CD8-positive, alpha-beta memory T cell (primary cell): ENCODE data around the gene DDIT4L. TPM values are rescaled to one million over a fixed set of nuclear protein-coding genes. Genes with fewer than 3 reads are reported as not detected.
A peak's percentile ranks its signal among the peaks of the same experiment; 100 is the strongest.

Experiments used
- CTCF ChIA-PET: fragments of 350-600 bp; sonication (Branson Sonifier 250); formaldehyde crosslinking; loops from one replicate; lab custom pipeline; 2021; ENCODE audit warnings: antibody characterized with exemption; lab: Charles Lee
- POLR2A ChIA-PET: fragments of 350-600 bp; sonication (Branson Sonifier 250); formaldehyde crosslinking; loops from one replicate; lab custom pipeline; 2021; ENCODE audit warnings: antibody characterized with exemption; lab: Charles Lee
- DNase-seq, 5 donors: peaks; one replicate each; pipeline versions ENCODE4 v3.0.0 to v3.0.0-alpha.2; 2020 to 2022; ENCODE audit warnings: mixed read lengths in 1 of 5
- H3K27ac ChIP-seq: one replicate; pipeline ENCODE4 v1.7.0; 2013; ENCODE audit warnings: low read depth, mild to moderate bottlenecking, low read length, moderate library complexity
- H3K27me3 ChIP-seq: 2 replicates; pipeline ENCODE4 v1.7.0; 2013; ENCODE audit warnings: low read length, mild to moderate bottlenecking; ENCODE audit not compliant: insufficient read depth, poor library complexity, severe bottlenecking
- H3K36me3 ChIP-seq: 2 replicates; pipeline ENCODE4 v1.7.0; 2013; ENCODE audit warnings: mild to moderate bottlenecking, low read length, moderate library complexity; ENCODE audit not compliant: insufficient read depth
- H3K4me1 ChIP-seq: 2 replicates; pipeline ENCODE4 v1.7.0; 2013; ENCODE audit warnings: mild to moderate bottlenecking, low read length, moderate library complexity; ENCODE audit not compliant: insufficient read depth
- H3K4me3 ChIP-seq: 2 replicates; pipeline ENCODE4 v1.7.0; 2013; ENCODE audit warnings: mild to moderate bottlenecking, low read length
- H3K9me3 ChIP-seq: 2 replicates; pipeline ENCODE4 v1.7.0; 2013; ENCODE audit warnings: mild to moderate bottlenecking, low read length
- H3K27ac Mint-ChIP-seq, 8 donors: one replicate each; pipeline ENCODE4 v1.8.0; 2020 to 2021; ENCODE audit warnings: mixed read lengths in 8 of 8, mild to moderate bottlenecking in 6 of 8, inconsistent platforms in 3 of 8, moderate library complexity in 3 of 8
- H3K27me3 Mint-ChIP-seq, 2 donors: one replicate each; pipeline ENCODE4 v1.8.0; 2020 to 2021; ENCODE audit warnings: mixed read lengths in 2 of 2, mild to moderate bottlenecking in 1 of 2, moderate library complexity in 1 of 2
- H3K36me3 Mint-ChIP-seq, 3 donors: one replicate each; pipeline ENCODE4 v1.8.0; 2020 to 2021; ENCODE audit warnings: mixed read lengths in 3 of 3, inconsistent platforms in 1 of 3, mild to moderate bottlenecking in 1 of 3
- H3K4me1 Mint-ChIP-seq, 3 donors: one replicate each; pipeline ENCODE4 v1.8.0; 2020 to 2021; ENCODE audit warnings: mixed read lengths in 3 of 3, inconsistent platforms in 1 of 3, mild to moderate bottlenecking in 1 of 3
- H3K4me3 Mint-ChIP-seq, 7 donors: one replicate each; pipeline ENCODE4 v1.8.0; 2020 to 2021; ENCODE audit warnings: mixed read lengths in 7 of 7, mild to moderate bottlenecking in 6 of 7, moderate library complexity in 4 of 7, inconsistent platforms in 2 of 7
- H3K9me3 Mint-ChIP-seq, 5 donors: one replicate each; pipeline ENCODE4 v1.8.0; 2020 to 2022; ENCODE audit warnings: mixed read lengths in 5 of 5, mild to moderate bottlenecking in 3 of 5, moderate library complexity in 2 of 5, inconsistent platforms in 1 of 5
- polyA plus RNA-seq: library from polyadenylated mRNA; unstranded; fragments of 300-500 nt; fragmentation: Illumina TruSeq; gene quantifications from one replicate; pipeline ENCODE4 v1.2.3, GENCODE V29; 2021
- total RNA-seq, 2 experiments: library from RNA; stranded (reverse); gene quantifications; one replicate each; pipeline ENCODE4 v1.2.3, GENCODE V29; 2021

DDIT4L gene
- total and polyA plus RNA-seq, 3 experiments from 2014 or later, result 0.15 TPM; not detected in 2

- no peaks in the 10 kb centered on the region for H3K27me3 Mint-ChIP-seq
- H3K9me3 ChIP-seq, result no peaks in the 10 kb centered on the region
- H3K36me3 ChIP-seq, result no peaks in the 10 kb centered on the region
- no peaks in the 10 kb centered on the region for H3K36me3 Mint-ChIP-seq
- no peak overlapping the region for H3K27ac ChIP-seq
- H3K9me3 Mint-ChIP-seq, result no peaks in the 10 kb centered on the region
- DNase-seq, result no peak
- no peak overlapping the region for H3K4me3 Mint-ChIP-seq
- ChIA-PET CTCF (no interaction called here), POLR2A (no interaction called here)
- H3K4me3 ChIP-seq, result no peak overlapping the region
- H3K4me1 Mint-ChIP-seq, result peaks cover 0 to 4% (median 4%) of the 10 kb centered on the region in 3 donors
- no peaks in the 10 kb centered on the region for H3K4me1 ChIP-seq
- H3K27ac Mint-ChIP-seq, result no peak overlapping the region
- no peaks in the 10 kb centered on the region for H3K27me3 ChIP-seq
These were observed 15.3 kb downstream of the DDIT4L start for GRCh38 chr4:100174985-100175383.

- no peak overlapping the region for H3K4me3 ChIP-seq
- ChIA-PET CTCF (no interaction called here), POLR2A (no interaction called here)
- no peaks in the 10 kb centered on the region for H3K4me1 ChIP-seq
- no peak for DNase-seq
- Mint-ChIP-seq H3K9me3 (no peaks in the 10 kb centered on the region), H3K27me3 (no peaks in the 10 kb centered on the region), H3K4me3 (no peak overlapping the region), H3K4me1 (peaks cover 6 to 18% (median 16%) of the 10 kb centered on the region in 3 donors), H3K36me3 (no peaks in the 10 kb centered on the region), H3K27ac (no peak overlapping the region)
- no peak overlapping the region for H3K27ac ChIP-seq
- no peaks in the 10 kb centered on the region for H3K36me3 ChIP-seq
- H3K27me3 ChIP-seq, result no peaks in the 10 kb centered on the region
- H3K9me3 ChIP-seq, result no peaks in the 10 kb centered on the region
These were observed 19.3 kb downstream of the DDIT4L start for GRCh38 chr4:100170986-100171385.

- Mint-ChIP-seq H3K4me1 (peaks cover 16 to 30% (median 27%) of the 10 kb centered on the region in 3 donors), H3K27ac (no peak overlapping the region), H3K27me3 (no peaks in the 10 kb centered on the region), H3K36me3 (no peaks in the 10 kb centered on the region), H3K4me3 (no peak overlapping the region), H3K9me3 (no peaks in the 10 kb centered on the region)
- ChIA-PET CTCF (no interaction called here), POLR2A (no interaction called here)
- H3K27me3 ChIP-seq, result no peaks in the 10 kb centered on the region
- no peaks in the 10 kb centered on the region for H3K36me3 ChIP-seq
- H3K4me3 ChIP-seq, result no peak overlapping the region
- no peaks in the 10 kb centered on the region for H3K4me1 ChIP-seq
- no peaks in the 10 kb centered on the region for H3K9me3 ChIP-seq
- H3K27ac ChIP-seq, result no peak overlapping the region
- no peak for DNase-seq
These were observed 20.5 kb downstream of the DDIT4L start for GRCh38 chr4:100169491-100170485.

GRCh38 chr4:100168521-100168920 is 21.7 kb downstream of the DDIT4L start:
- Histone ChIP-seq H3K27me3 (no peaks in the 10 kb centered on the region), H3K36me3 (no peaks in the 10 kb centered on the region), H3K4me3 (no peak overlapping the region), H3K9me3 (no peaks in the 10 kb centered on the region), H3K27ac (no peak overlapping the region), H3K4me1 (no peaks in the 10 kb centered on the region)
- Mint-ChIP-seq H3K9me3 (no peaks in the 10 kb centered on the region), H3K4me3 (no peak overlapping the region), H3K4me1 (peaks cover 16 to 31% (median 27%) of the 10 kb centered on the region in 3 donors), H3K27me3 (no peaks in the 10 kb centered on the region), H3K36me3 (no peaks in the 10 kb centered on the region), H3K27ac (no peak overlapping the region)
- no peak for DNase-seq
- CTCF ChIA-PET, result interaction anchor here (0.6 to 1.2 kb wide), 2 partner anchors 17 to 75 kb away, joined by 3 to 5 read pairs; no protein-coding TSS in a partner anchor
- POLR2A ChIA-PET, result no interaction called here

GRCh38 chr4:100166297-100167039 is 23.8 kb downstream of the DDIT4L start:
- CTCF ChIA-PET, result no interaction called here
- H3K27ac ChIP-seq, result no peak overlapping the region

GRCh38 chr4:100165809-100166208 is 24.5 kb downstream of the DDIT4L start:
- no peak for DNase-seq
- Histone ChIP-seq H3K9me3 (no peaks in the 10 kb centered on the region), H3K4me1 (no peaks in the 10 kb centered on the region), H3K36me3 (no peaks in the 10 kb centered on the region), H3K27me3 (no peaks in the 10 kb centered on the region), H3K27ac (no peak overlapping the region), H3K4me3 (no peak overlapping the region)
- POLR2A ChIA-PET, result no interaction called here
- Mint-ChIP-seq H3K27me3 (no peaks in the 10 kb centered on the region), H3K4me3 (peak overlapping the region in 1 of 7 donors; percentile 11), H3K9me3 (peaks cover 11 to 18% (median 16%) of the 10 kb centered on the region in 5 donors), H3K4me1 (peaks cover 16 to 27% (median 24%) of the 10 kb centered on the region in 3 donors), H3K36me3 (peaks cover 0 to 1% (median 0%) of the 10 kb centered on the region in 3 donors), H3K27ac (no peak overlapping the region)
- CTCF ChIA-PET, result no interaction called here

More at GRCh38 chr4:100166297-100167039, 23.8 kb downstream of the DDIT4L start:
- Mint-ChIP-seq H3K4me3 (peak overlapping the region in 1 of 7 donors; percentile 11), H3K36me3 (peaks cover 0 to 1% (median 0%) of the 10 kb centered on the region in 3 donors), H3K4me1 (peaks cover 16 to 31% (median 27%) of the 10 kb centered on the region in 3 donors), H3K27ac (peak overlapping the region in 1 of 8 donors; percentile 37), H3K9me3 (peaks cover 10 to 13% (median 12%) of the 10 kb centered on the region in 5 donors), H3K27me3 (no peaks in the 10 kb centered on the region)
- DNase-seq, result no peak
- Histone ChIP-seq H3K4me3 (no peak overlapping the region), H3K9me3 (no peaks in the 10 kb centered on the region), H3K36me3 (no peaks in the 10 kb centered on the region), H3K27me3 (no peaks in the 10 kb centered on the region), H3K4me1 (no peaks in the 10 kb centered on the region)
- POLR2A ChIA-PET, result no interaction called here

- Mint-ChIP-seq H3K27me3 (peaks cover 0 to 3% of the 10 kb centered on the region in 2 donors), H3K36me3 (peaks cover 0 to 1% (median 0%) of the 10 kb centered on the region in 3 donors), H3K9me3 (peaks cover 11 to 18% (median 16%) of the 10 kb centered on the region in 5 donors), H3K4me3 (peak overlapping the region in 1 of 7 donors; percentile 4), H3K4me1 (peaks cover 16 to 27% (median 24%) of the 10 kb centered on the region in 3 donors), H3K27ac (peak overlapping the region in 3 of 8 donors; percentile 32 to 47 (median 39))
- CTCF ChIA-PET, result no interaction called here
- H3K4me3 ChIP-seq, result no peak overlapping the region
- POLR2A ChIA-PET, result no interaction called here
- H3K27ac ChIP-seq, result no peak overlapping the region
- H3K9me3 ChIP-seq, result no peaks in the 10 kb centered on the region
- DNase-seq, result no peak
- H3K27me3 ChIP-seq, result no peaks in the 10 kb centered on the region
- H3K36me3 ChIP-seq, result no peaks in the 10 kb centered on the region
- no peaks in the 10 kb centered on the region for H3K4me1 ChIP-seq
These were observed 25.2 kb downstream of the DDIT4L start for GRCh38 chr4:100164808-100165760.
